Natural killer cell treated with Interleukin-12 subunit alpha and Interleukin-12 subunit beta and Interleukin-15 and Interleukin-18, amount 100 ng/mL, for 72 hours (primary cell): ENCODE results near the gene UBA6. TPM values are rescaled to one million over a fixed set of nuclear protein-coding genes. Genes with fewer than 3 reads are reported as not detected.
"Not testable (repeated sequence)": the region's sequence is repeated elsewhere in the genome, so short reads cannot be mapped to it uniquely, and the experiment has no call there.

Experiments
- ATAC-seq, 2 donors: fragments of 150-1000 bp; cut with Tn5 transposase in 1 of 2; sonication (Bioruptor Pico), chemical (Tn5 transposase) in 1 of 2; 2 replicates each; pipeline ENCODE4 v1.10.0; 2021
- DNase-seq: peaks from one replicate; pipeline ENCODE4 v3.0.0; 2022; ENCODE audit warnings: low spot score
- H3K27ac Mint-ChIP-seq, 2 donors: 1 replicate in 1 of 2; 2 replicates in 1 of 2; pipeline ENCODE4 v1.8.0; 2022; ENCODE audit warnings: mixed read lengths in 2 of 2, mild to moderate bottlenecking in 1 of 2, moderate library complexity in 1 of 2
- H3K27me3 Mint-ChIP-seq, 2 donors: 1 replicate in 1 of 2; 2 replicates in 1 of 2; pipeline ENCODE4 v1.8.0; 2022; ENCODE audit warnings: mixed read lengths in 2 of 2
- H3K36me3 Mint-ChIP-seq: one replicate; pipeline ENCODE4 v1.8.0; 2022; ENCODE audit warnings: mixed read lengths
- H3K4me1 Mint-ChIP-seq, 2 donors: 1 replicate in 1 of 2; 2 replicates in 1 of 2; pipeline ENCODE4 v1.8.0; 2022; ENCODE audit warnings: low read depth in 2 of 2, mixed read lengths in 2 of 2, mild to moderate bottlenecking in 1 of 2
- H3K4me3 Mint-ChIP-seq: one replicate; pipeline ENCODE4 v1.8.0; 2022; ENCODE audit warnings: mixed read lengths
- H3K9me3 Mint-ChIP-seq: 2 replicates; pipeline ENCODE4 v1.8.0; 2022; ENCODE audit warnings: mixed read lengths
- total RNA-seq, 2 donors: library from RNA; stranded (reverse); gene quantifications; one replicate each; pipeline ENCODE4 v1.2.3, GENCODE V29; 2022

The UBA6 gene
- 10 to 100 TPM; 77.8 to 90.9 TPM for total RNA-seq

DNA sequence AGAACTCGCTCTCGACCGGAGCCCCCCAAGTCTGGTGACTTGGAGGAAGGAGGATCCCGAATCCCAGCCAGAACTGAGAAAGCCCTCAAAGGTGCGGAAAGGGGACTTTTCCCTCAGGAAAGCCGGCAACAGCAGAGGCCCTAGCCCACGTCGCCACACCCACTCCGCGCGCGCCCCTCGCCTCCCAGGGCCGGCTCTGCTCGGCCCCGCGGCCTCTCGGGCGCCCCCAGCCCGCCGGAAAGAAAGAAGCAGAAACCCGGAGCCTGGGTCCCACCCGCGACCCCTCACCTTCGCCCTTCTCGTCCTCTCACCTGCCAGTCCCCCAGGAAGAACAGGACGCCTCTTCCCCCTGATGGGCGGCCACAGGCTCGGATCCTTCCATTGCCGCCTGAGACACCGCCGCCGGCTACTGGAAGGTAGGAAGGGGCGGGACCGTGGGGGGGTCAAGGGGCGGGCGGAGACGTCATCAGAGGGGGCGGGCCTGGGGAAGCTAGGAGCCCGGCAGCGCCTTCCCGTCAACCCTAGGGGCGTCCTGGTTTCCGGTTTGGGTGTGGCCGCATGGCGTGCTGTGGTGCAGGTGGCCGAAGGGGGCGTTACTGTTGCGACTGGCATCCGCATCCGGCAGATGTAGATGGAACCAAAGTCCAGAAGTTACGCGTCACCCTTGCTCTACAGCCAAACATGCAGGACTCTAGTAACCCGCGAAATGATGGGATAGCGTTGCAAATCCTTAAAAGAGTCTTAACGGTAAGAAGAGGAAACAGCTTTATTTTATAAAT, at the start of gene UBA6:
UBA6 (minus strand) TSS at position 418 of the 779 bp plus-strand sequence; CDS start at position 382, 36 bp downstream.
- Mint-ChIP-seq H3K4me1 (peaks cover 38 to 39% of the 10 kb centered on the region in 2 donors), H3K9me3 (no peaks in the 10 kb centered on the region), H3K4me3 (peak within 1 kb of the TSS; percentile 98), H3K36me3 (peaks cover 18% of the 10 kb centered on the region), H3K27me3 (no peaks in the 10 kb centered on the region), H3K27ac (peak within 1 kb of the TSS; percentile 94)
- ATAC-seq (peak; percentile 99 to 100), DNase-seq (peak; percentile 98)

DNA sequence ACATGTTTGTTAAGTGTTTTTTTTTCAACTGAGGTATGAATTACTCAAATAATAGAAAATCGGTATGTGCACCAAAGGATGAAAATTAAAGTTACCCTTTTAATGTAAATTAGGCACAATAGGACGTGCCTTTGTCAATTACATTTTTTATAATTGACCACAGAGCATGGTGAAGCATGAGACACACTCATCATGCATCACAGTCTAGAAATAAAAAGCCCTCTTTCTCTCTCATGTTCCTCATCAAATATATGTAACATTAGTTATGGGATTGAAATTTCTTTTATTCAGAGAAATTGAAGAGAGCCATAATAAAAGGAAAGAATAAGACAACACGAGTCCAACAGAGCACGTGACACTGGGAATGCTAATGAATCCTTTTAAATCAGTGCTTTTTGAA, 49.7 kb upstream of the UBA6 start:
- Mint-ChIP-seq H3K4me1 (peaks cover 0 to 3% of the 10 kb centered on the region in 2 donors), H3K4me3 (no peak overlapping the region), H3K27ac (no peak overlapping the region), H3K9me3 (no peaks in the 10 kb centered on the region), H3K36me3 (no peaks in the 10 kb centered on the region), H3K27me3 (no peaks in the 10 kb centered on the region)
- DNase-seq (no peak), ATAC-seq (no peak)

DNA sequence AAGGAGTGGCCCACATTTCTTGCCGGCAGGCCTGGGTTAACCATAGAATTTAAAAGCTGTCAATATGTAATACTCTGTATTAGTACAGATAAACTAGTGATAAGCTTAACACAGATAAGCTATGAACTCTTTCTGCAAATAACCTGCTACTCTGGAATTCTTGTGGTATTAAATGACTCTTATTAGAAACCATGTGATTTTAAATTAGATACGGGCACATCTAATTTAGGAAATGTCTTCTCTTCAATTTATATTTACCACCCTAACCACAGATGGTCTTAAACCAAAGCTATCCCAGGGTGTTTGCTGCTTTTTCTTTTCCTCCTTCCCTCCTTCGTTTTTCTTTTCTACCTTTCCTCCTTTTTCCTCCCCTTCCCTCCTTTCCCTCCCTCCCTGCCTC, 48.3 kb upstream of the UBA6 start:
- no peaks in the 10 kb centered on the region for H3K27me3 Mint-ChIP-seq
- peaks cover 0 to 3% of the 10 kb centered on the region in 2 donors for H3K4me1 Mint-ChIP-seq
- no peak overlapping the region for H3K4me3 Mint-ChIP-seq
- no peak for DNase-seq
- no peaks in the 10 kb centered on the region for H3K9me3 Mint-ChIP-seq
- no peak overlapping the region for H3K27ac Mint-ChIP-seq
- no peaks in the 10 kb centered on the region for H3K36me3 Mint-ChIP-seq
- ATAC-seq = no peak

DNA sequence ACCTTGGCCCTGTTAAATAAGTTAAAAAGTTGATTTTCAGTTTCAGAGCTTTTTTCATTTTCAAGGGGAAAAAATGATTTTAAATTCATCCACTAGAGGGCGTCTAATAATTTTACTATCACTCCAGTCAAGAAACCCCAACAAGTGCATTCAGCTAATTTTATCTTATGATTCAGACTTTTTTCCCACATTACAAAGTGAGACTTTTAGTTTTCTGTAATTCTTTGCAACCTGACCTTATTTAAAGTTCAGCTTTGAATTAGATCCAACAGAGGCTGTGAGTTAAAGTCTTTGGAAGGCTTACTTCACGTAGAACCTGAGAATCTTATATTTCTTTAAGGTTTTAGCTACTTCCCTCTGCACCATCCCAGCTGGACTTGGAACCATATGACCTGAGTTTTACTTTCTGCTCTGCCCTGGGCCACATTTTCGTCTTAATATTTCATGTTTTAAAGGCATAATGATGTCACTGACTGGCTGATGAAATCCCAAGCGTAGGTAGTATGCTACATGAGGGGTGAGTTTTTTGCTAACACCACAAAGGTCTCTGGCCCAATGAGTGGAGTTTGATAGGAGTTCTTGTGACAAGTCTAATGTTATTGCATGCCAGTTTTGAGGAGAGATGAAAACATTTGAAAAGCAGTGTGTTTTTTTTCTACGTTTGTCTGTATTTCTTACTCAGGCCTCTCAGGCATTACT, 46.0 kb upstream of the UBA6 start:
- H3K27ac Mint-ChIP-seq = no peak overlapping the region
- H3K4me3 Mint-ChIP-seq = no peak overlapping the region
- DNase-seq (no peak), ATAC-seq (no peak)
- peaks cover 0 to 3% of the 10 kb centered on the region in 2 donors for H3K4me1 Mint-ChIP-seq
- H3K27me3 Mint-ChIP-seq = no peaks in the 10 kb centered on the region
- H3K9me3 Mint-ChIP-seq = no peaks in the 10 kb centered on the region
- no peaks in the 10 kb centered on the region for H3K36me3 Mint-ChIP-seq

DNA sequence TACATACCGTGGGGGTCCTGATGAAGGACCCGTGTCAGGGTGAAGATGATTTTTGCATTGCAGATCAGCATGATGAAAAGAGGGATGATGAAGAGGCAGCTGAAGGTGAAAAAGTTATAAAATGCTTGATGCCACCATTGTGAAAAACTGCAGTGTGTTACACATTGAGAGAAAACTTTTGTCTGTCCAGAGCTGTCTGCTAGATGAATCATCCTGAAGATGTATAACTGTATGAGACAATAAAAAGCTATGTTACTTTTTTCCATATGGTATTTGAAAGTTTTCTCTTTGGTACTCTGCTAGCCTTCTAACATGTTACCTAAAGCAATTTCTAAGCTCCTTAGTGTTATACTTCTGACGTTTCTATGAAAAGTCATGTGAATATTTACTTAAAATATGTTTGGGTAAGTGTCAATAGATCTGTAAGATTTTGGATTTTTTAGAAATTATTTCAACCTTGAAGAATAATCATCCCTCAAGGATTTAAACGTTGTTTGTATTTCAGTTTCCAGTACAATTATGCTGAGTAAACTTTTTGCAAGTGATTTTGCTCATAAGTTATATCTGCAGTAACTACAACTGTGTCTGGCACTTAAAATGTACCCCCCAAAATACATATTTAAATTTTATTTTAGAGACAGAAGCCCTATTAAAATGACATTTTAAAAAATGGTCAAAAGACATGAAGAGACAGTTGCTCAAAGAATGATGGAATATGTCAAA, 43.8 kb upstream of the UBA6 start:
- no peaks in the 10 kb centered on the region for H3K27me3 Mint-ChIP-seq
- H3K27ac Mint-ChIP-seq = no peak overlapping the region
- H3K4me1 Mint-ChIP-seq = peaks cover 0 to 3% of the 10 kb centered on the region in 2 donors
- H3K4me3 Mint-ChIP-seq = no peak overlapping the region
- no peak for DNase-seq
- ATAC-seq = no peak
- no peaks in the 10 kb centered on the region for H3K36me3 Mint-ChIP-seq
- no peaks in the 10 kb centered on the region for H3K9me3 Mint-ChIP-seq

DNA sequence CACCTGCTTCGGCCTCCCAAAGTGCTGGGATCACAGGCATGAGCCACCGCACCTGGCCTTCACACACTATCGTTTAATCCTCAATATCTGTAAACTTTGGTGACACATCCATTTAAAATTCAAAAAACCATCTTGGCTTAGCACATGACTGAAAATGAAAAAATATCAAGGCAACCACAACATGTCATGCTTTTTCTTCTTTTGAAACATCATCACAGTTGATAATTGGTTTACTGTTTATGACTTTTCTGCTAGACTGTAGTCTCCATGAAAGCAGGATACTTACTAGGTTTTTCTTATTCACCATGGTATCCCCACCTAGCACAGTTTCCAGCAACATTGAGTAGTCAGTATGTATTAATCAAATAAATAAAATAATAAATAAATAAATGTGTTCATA, 42.2 kb upstream of the UBA6 start:
- DNase-seq (no peak), ATAC-seq (no peak)
- H3K27me3 Mint-ChIP-seq = no peaks in the 10 kb centered on the region
- H3K36me3 Mint-ChIP-seq = no peaks in the 10 kb centered on the region
- H3K4me3 Mint-ChIP-seq = no peak overlapping the region
- no peak overlapping the region for H3K27ac Mint-ChIP-seq
- no peaks in the 10 kb centered on the region for H3K9me3 Mint-ChIP-seq
- peaks cover 0 to 3% of the 10 kb centered on the region in 2 donors for H3K4me1 Mint-ChIP-seq

DNA sequence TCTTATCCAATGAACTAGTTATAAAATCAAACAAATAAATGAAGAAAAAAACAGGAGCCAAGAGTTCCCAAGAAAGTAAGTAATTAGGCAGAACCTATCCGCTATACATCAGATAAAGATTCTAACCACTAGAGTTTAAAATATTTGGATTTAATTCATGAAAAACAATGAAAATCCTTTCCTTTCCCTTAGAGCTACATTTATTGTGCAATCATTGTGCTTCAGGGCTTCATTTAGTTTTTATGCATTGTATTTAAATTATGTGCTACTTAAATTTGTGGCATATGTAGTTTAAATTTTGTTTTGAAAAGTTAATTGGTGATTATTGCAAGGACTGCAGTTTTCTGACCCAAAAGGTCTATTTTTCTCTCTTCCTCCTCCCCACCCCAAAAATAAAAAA, 35.3 kb upstream of the UBA6 start:
- DNase-seq (no peak), ATAC-seq (no peak)
- Mint-ChIP-seq H3K4me1 (no peaks in the 10 kb centered on the region), H3K36me3 (no peaks in the 10 kb centered on the region), H3K27ac (no peak overlapping the region), H3K9me3 (no peaks in the 10 kb centered on the region), H3K27me3 (no peaks in the 10 kb centered on the region), H3K4me3 (no peak overlapping the region)

DNA sequence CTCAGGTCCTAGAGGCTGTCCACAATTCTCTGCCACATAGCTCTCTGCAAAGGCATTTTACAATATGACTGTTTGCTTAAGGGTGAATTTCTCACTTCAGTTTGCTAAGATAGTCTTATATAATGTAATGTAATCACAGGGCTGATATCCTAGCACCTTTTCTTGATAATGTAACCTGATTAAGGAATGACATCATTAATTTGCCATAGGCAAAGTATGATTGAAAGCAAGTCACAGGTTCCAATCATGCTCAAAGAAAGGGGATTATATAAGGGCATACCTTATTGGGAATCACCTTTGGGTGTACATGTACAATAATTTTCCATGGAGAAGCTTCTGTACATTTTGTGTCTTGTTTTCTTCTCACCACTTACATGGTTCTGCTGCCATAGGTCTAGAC, 34.4 kb upstream of the UBA6 start:
- Mint-ChIP-seq H3K9me3 (no peaks in the 10 kb centered on the region), H3K4me1 (no peaks in the 10 kb centered on the region), H3K27me3 (no peaks in the 10 kb centered on the region), H3K4me3 (no peak overlapping the region), H3K27ac (no peak overlapping the region), H3K36me3 (no peaks in the 10 kb centered on the region)
- ATAC-seq (no peak), DNase-seq (no peak)

DNA sequence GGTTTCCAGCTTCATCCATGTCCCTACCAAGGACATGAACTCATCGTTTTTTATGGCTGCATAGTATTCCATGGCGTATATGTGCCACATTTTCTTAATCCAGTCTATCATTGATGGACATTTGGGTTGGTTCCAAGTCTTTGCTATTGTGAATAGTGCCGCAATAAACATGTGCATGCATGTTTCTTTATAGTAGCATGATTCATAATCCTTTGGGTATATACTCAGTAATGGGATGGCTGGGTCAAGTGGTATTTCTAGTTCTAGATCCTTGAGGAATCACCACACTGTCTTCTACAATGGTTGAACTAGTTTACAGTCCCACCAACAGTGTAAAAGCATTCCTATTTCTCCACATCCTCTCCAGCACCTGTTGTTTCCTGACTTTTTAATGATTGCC, 29.6 kb upstream of the UBA6 start:
- H3K4me1 Mint-ChIP-seq = peaks cover 7 to 10% of the 10 kb centered on the region in 2 donors
- ATAC-seq, H3K4me3 Mint-ChIP-seq: not testable (repeated sequence)

DNA sequence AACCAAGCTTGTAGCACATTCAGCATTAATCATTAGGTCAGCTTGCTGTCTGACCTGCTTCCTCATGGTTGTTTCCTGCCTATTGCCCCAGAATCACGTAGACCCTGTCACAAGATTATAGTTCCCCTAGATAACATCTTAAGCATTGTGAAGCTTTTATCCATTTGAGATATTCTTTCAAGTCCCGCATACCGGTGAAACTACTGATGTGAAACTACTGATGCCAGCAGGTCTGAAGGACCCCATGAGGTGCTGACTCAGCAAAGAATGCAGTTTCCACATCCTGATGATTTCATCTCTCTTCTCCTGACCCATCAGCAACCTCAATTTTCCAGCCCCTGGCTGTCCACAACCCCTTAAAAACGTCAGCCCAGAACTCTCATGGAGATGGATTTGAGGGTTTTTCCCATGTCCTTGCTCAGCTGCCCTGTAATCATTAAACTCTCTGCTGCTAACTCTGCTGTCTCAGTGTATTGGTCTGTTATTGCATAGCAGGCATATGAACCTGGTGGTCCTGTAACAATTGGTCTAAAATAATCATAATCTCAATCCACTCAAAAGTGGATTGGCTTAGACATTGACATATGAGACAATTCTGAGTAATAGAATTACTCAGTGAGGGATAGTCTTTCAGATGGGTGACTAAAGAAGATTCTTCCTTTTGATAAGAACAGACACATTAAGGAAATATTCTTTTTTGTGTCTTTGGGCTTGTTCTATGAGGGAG, 26.3 kb upstream of the UBA6 start:
- H3K27me3 Mint-ChIP-seq = no peaks in the 10 kb centered on the region
- DNase-seq (no peak), ATAC-seq (no peak)
- peaks cover 5% of the 10 kb centered on the region for H3K36me3 Mint-ChIP-seq
- no peaks in the 10 kb centered on the region for H3K9me3 Mint-ChIP-seq
- H3K4me1 Mint-ChIP-seq = peaks cover 7 to 10% of the 10 kb centered on the region in 2 donors
- no peak overlapping the region for H3K4me3 Mint-ChIP-seq
- no peak overlapping the region for H3K27ac Mint-ChIP-seq

More for the DNA sequence above, 29.6 kb upstream of the UBA6 start:
- not testable (repeated sequence) for H3K27ac Mint-ChIP-seq, DNase-seq, H3K9me3 Mint-ChIP-seq, H3K36me3 Mint-ChIP-seq, H3K27me3 Mint-ChIP-seq

DNA sequence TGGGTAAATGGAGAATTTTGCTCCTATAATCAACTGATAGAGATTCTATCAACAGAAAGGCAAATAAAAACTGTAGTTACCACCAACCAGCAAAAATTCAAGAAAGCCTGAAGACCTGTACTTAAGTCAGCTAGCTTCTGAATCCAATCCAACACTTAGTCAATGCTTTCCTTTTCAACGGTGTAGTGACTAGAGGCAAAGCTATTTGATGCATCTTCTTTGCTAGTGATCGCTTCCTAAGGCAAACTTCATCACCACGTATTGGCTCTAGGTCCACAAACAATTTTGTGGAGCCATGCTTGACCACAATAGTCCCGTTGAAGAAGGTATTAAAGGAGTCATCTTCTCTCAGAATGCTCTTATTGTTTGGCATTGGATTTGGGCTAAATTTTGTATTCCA, 25.0 kb upstream of the UBA6 start:
- Mint-ChIP-seq H3K4me3 (no peak overlapping the region), H3K4me1 (peaks cover 10% of the 10 kb centered on the region in 2 donors), H3K9me3 (no peaks in the 10 kb centered on the region), H3K36me3 (peaks cover 5% of the 10 kb centered on the region), H3K27me3 (no peaks in the 10 kb centered on the region), H3K27ac (no peak overlapping the region)
- DNase-seq (no peak), ATAC-seq (no peak)

DNA sequence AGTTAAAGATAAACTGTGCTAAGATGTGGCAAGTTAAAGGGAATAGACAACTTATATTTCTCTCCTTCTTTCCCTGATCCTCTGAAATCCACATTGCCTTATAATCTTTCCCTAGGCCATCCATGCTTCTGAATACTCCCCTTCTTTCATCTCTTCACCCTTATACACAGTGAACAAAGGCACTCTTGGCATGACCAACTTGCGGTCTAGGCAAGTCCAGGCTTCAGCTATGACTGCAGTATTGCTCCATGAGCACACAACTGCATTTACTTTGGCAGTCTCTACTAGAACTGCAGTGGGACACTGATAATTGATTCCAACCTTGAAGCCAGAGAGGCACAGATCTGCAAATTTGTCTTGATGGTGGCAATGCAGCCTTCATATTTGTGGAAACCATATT, 24.2 kb upstream of the UBA6 start:
- no peak for ATAC-seq
- peaks cover 10% of the 10 kb centered on the region in 2 donors for H3K4me1 Mint-ChIP-seq
- H3K27ac Mint-ChIP-seq = no peak overlapping the region
- H3K36me3 Mint-ChIP-seq = peaks cover 5% of the 10 kb centered on the region
- H3K9me3 Mint-ChIP-seq = no peaks in the 10 kb centered on the region
- H3K27me3 Mint-ChIP-seq = no peaks in the 10 kb centered on the region
- H3K4me3 Mint-ChIP-seq = no peak overlapping the region
- DNase-seq = no peak

DNA sequence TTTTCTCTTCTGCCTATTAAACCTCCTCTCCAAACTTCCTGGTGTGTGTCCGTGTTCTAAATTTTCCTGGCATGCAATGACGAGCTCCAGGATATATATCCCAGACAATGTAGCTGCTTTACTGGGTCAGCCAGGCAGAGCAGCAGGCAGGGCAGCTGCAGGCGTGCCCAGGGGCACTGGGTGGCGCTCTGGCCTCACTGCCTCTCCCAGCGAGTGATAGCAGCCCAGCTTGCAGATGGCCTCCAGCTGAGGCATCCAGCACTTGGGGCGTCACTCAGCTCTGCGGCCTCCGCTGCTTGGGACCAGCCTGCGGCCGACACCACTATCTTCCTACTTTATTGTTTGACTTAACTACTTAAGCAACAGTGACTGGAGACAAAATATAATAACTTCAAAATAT, 23.0 kb upstream of the UBA6 start:
- H3K27ac Mint-ChIP-seq = no peak overlapping the region
- H3K27me3 Mint-ChIP-seq = no peaks in the 10 kb centered on the region
- no peaks in the 10 kb centered on the region for H3K9me3 Mint-ChIP-seq
- DNase-seq = no peak
- no peak overlapping the region for H3K4me3 Mint-ChIP-seq
- no peak for ATAC-seq
- peaks cover 10% of the 10 kb centered on the region in 2 donors for H3K4me1 Mint-ChIP-seq
- peaks cover 5% of the 10 kb centered on the region for H3K36me3 Mint-ChIP-seq
